Measurements from ENCODE around the gene CALN1. TPM values are rescaled to one million over a fixed set of nuclear protein-coding genes. Genes with fewer than 3 reads are reported as not detected.

Gene CALN1
- total and polyA plus RNA-seq, 4 donors: 0.14 to 0.84 (median 0.24) TPM

DNA sequence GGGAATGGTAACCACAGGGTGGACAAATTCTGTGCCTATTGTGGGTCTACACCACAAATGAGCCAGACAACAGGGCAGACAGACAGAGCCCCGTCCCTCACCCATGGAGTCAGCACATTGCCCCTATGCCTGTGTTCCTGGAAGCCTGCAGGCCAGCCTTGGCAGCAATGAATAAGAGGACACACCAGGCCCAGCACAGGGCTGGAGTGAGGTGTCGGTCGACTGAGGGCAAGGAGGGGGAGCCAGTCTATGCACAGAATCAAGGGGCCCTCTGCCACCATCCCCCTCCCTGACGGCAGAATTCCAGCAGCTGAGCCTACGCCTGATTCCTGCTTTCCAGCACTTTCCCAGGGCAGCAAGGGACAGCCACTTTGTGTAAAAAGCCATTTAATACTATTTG is 98.2 kb downstream of the CALN1 start:
- Histone ChIP-seq H3K9me3 (ENCODE audit: control insufficient read depth in 4 of 4, low read length in 3 of 4) (no peaks in the 10 kb centered on the region), H3K4me3 (ENCODE audit: low read depth in 1 of 3, low read length in 3 of 3) (no peak overlapping the region), H3K27me3 (ENCODE audit: control insufficient read depth in 4 of 4, insufficient read depth in 4 of 4, low read length in 3 of 4) (peaks cover 0 to 2% (median 0%) of the 10 kb centered on the region in 4 donors), H3K4me1 (ENCODE audit: control insufficient read depth in 4 of 4, insufficient read depth in 4 of 4, low read length in 3 of 4) (no peaks in the 10 kb centered on the region), H3K27ac (ENCODE audit: low read depth in 1 of 2, low read length in 2 of 2) (no peak overlapping the region), H3K36me3 (ENCODE audit: control insufficient read depth in 4 of 4, insufficient read depth in 3 of 4, low read depth in 1 of 4, low read length in 3 of 4) (no peaks in the 10 kb centered on the region), H3K9ac (ENCODE audit: low read depth in 1 of 2, low read length in 2 of 2) (no peak overlapping the region)
- TF ChIP-seq YY1 (IDR thresholded peaks at IDR 0.05) (no peak), NR2F2 (IDR thresholded peaks at IDR 0.05) (no peak), JUND (IDR thresholded peaks at IDR 0.05) (no peak), TAF1 (conservative IDR thresholded peaks at IDR 0.05) (no peak), MAX (IDR thresholded peaks at IDR 0.05) (no peak), GABPA (IDR thresholded peaks at IDR 0.05 in 1 of 2, conservative IDR thresholded peaks at IDR 0.05 in 1 of 2) (no peak)
- DNase-seq (ENCODE audit: low spot score): no peak
- 75% methylated on average over 5 of the region's 5 CpGs for WGBS

DNA sequence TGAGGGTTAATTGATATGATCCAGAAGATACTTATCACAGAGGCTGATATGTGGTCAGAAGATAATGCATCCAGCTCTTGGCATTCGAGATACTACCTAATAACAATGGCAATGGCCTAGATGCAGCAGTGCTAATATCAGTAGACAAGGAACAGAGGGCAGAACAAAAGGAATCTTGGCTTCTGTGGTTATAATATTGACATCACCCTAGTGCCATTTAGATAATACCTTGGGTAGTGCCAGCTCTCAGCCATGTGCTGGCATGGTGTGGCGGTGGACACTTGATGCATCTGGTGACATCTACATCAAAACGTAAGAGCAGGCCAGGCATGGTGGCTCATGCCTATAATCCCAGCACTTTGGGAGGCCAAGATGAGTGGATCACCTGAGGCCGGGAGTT is 101.8 kb downstream of the CALN1 start:
- Histone ChIP-seq H3K9ac (ENCODE audit: low read depth in 1 of 2, low read length in 2 of 2) (no peak overlapping the region), H3K36me3 (ENCODE audit: control insufficient read depth in 4 of 4, insufficient read depth in 3 of 4, low read depth in 1 of 4, low read length in 3 of 4) (no peaks in the 10 kb centered on the region), H3K27ac (ENCODE audit: low read depth in 1 of 2, low read length in 2 of 2) (no peak overlapping the region), H3K9me3 (ENCODE audit: control insufficient read depth in 4 of 4, low read length in 3 of 4) (no peaks in the 10 kb centered on the region), H3K4me1 (ENCODE audit: control insufficient read depth in 4 of 4, insufficient read depth in 4 of 4, low read length in 3 of 4) (no peaks in the 10 kb centered on the region), H3K27me3 (ENCODE audit: control insufficient read depth in 4 of 4, insufficient read depth in 4 of 4, low read length in 3 of 4) (no peaks in the 10 kb centered on the region), H3K4me3 (ENCODE audit: low read depth in 1 of 3, low read length in 3 of 3) (no peak overlapping the region)
- TF ChIP-seq YY1 (IDR thresholded peaks at IDR 0.05): no peak
- no peak for TF ChIP-seq JUND (IDR thresholded peaks at IDR 0.05)
- no peak for TF ChIP-seq HNF4G (IDR thresholded peaks at IDR 0.05)
- TF ChIP-seq NR2F2 (IDR thresholded peaks at IDR 0.05): no peak
- no peak for TF ChIP-seq ATF3 (IDR thresholded peaks at IDR 0.05)
- TF ChIP-seq EGR1 (IDR thresholded peaks at IDR 0.05; ENCODE audit: low read depth in 2 of 2): no peak
- TF ChIP-seq, protein P1, sequence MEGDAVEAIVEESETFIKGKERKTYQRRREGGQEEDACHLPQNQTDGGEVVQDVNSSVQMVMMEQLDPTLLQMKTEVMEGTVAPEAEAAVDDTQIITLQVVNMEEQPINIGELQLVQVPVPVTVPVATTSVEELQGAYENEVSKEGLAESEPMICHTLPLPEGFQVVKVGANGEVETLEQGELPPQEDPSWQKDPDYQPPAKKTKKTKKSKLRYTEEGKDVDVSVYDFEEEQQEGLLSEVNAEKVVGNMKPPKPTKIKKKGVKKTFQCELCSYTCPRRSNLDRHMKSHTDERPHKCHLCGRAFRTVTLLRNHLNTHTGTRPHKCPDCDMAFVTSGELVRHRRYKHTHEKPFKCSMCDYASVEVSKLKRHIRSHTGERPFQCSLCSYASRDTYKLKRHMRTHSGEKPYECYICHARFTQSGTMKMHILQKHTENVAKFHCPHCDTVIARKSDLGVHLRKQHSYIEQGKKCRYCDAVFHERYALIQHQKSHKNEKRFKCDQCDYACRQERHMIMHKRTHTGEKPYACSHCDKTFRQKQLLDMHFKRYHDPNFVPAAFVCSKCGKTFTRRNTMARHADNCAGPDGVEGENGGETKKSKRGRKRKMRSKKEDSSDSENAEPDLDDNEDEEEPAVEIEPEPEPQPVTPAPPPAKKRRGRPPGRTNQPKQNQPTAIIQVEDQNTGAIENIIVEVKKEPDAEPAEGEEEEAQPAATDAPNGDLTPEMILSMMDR (IDR thresholded peaks at IDR 0.05; ENCODE audit: low read depth, low read length, missing input control): no peak
- TF ChIP-seq, protein P2, sequence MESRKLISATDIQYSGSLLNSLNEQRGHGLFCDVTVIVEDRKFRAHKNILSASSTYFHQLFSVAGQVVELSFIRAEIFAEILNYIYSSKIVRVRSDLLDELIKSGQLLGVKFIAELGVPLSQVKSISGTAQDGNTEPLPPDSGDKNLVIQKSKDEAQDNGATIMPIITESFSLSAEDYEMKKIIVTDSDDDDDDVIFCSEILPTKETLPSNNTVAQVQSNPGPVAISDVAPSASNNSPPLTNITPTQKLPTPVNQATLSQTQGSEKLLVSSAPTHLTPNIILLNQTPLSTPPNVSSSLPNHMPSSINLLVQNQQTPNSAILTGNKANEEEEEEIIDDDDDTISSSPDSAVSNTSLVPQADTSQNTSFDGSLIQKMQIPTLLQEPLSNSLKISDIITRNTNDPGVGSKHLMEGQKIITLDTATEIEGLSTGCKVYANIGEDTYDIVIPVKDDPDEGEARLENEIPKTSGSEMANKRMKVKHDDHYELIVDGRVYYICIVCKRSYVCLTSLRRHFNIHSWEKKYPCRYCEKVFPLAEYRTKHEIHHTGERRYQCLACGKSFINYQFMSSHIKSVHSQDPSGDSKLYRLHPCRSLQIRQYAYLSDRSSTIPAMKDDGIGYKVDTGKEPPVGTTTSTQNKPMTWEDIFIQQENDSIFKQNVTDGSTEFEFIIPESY (IDR thresholded peaks at IDR 0.05): no peak
- no peak for TF ChIP-seq RXRA (IDR thresholded peaks at IDR 0.05)
- TF ChIP-seq MAX (IDR thresholded peaks at IDR 0.05): no peak
- no peak for TF ChIP-seq FOXA2 (IDR thresholded peaks at IDR 0.05)
- TF ChIP-seq TAF1 (conservative IDR thresholded peaks at IDR 0.05): no peak
- TF ChIP-seq RAD21 (IDR thresholded peaks at IDR 0.05): no peak
- no peak for TF ChIP-seq GABPA (IDR thresholded peaks at IDR 0.05 in 1 of 2, conservative IDR thresholded peaks at IDR 0.05 in 1 of 2)
- no peak for TF ChIP-seq FOXA1 (IDR thresholded peaks at IDR 0.05)
- WGBS: 81% methylated on average over 4 of the region's 4 CpGs
- no peak for DNase-seq (ENCODE audit: low spot score)

All from liver (tissue), 9 donors.